ENCODE results near the gene RTKN.

RTKN gene

DNA sequence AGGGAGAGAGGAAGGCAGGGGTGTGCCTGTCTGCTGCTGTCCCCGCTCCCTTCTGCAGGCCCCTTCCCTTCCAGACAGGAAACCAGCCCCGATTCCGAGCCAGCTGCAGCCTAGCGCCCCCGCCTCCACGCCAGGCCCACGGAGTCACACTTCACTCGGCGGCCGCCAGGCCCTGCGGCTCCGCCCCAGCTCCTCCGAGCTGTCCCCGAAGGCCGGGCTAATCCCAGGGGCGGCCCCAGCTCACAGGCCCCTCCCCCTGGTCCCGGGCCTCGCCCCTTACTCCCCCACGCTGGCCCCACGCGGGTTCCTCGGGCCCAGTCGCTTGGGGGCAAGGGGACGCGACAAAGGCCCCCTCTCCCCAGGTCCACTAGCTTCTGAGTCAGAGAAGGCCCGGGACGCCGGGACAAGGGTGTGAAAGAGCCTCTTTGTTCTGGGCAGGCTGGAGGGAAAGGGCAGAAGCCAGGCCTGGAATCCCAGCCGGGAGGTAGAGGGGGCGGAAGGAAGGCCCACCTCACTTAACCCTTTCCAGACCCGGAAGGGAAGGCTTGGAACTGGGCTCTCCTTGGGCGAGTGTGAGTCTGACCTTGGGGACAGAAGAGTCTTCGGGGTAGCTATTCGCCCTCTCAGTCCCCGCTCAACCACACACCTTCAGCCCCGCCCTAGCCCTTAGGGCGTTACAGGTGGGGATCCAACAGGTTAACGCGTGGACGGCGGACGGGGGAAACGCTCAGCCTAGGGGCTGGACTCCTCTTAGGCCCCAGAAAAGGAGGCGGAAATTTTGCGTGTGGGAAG lies 1.2 kb downstream of the RTKN start:
- peak; percentile 47 to 95 (median 86) for DNase-seq

- peak; percentile 46 to 95 (median 83) for DNase-seq
These were observed 1.8 kb downstream of the RTKN start for GRCh38 chr2:74439803-74440377.

- no peak for DNase-seq
These were observed 2.4 kb downstream of the RTKN start for GRCh38 chr2:74439373-74439772.

DNA sequence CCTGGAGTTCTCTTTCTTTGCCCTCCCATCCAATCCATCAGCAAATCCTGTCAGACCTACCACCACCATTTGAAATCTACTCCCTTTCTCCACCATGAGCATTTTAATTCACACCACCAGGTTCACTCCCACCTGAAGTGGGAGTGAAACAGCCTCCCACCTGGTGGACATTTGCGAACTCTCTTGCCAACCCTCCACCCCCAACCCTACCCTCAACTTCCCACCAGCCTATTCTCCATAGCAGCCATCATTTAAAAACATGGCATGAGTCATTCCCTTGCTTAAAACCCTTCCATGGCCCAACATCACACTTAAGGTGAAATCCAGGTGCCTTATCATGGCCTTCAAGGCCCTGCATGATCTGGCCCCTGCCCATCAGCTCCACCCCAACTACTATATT lies 3.5 kb downstream of the RTKN start:
- no peak for DNase-seq

DNA sequence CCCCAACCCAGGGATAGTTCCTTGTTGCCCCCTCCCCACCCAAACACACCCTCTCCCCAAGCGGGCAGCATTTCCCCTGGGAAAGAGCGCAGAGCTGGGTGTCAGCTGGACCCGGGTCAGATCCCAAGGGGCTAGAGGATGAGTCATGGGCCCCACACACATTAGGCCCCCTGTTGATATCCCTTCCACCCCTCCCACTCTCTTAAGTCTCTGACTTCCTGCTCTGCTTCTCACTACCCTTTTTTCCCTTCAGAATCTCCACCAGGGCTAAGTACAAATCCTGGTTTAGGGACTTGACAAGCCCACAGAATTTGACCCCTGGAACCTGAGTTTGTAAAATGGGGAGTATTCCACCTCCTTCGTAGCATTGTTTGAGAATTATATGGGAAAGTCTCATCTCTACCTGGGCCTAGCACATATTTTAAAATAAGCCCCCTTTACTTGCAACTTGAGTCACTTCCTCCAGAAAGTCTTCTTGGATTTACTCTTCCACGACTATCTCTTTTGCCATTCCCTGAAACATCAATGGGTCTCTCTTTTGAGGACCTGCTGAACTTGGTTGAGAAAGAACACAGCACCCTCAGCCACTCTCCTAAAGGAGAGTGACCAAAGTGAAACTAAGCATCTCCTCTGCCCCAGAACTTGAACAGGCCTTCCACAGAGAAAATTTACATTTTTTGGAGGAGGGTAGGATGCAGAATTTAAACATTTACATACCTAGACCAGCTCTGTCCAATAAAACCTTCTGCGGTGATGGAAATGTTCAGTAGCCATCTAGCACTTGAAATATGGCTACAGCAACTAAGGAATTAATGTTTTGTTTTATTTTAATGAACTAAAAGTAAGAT lies 4.7 kb downstream of the RTKN start:
- DNase-seq: no peak

DNA sequence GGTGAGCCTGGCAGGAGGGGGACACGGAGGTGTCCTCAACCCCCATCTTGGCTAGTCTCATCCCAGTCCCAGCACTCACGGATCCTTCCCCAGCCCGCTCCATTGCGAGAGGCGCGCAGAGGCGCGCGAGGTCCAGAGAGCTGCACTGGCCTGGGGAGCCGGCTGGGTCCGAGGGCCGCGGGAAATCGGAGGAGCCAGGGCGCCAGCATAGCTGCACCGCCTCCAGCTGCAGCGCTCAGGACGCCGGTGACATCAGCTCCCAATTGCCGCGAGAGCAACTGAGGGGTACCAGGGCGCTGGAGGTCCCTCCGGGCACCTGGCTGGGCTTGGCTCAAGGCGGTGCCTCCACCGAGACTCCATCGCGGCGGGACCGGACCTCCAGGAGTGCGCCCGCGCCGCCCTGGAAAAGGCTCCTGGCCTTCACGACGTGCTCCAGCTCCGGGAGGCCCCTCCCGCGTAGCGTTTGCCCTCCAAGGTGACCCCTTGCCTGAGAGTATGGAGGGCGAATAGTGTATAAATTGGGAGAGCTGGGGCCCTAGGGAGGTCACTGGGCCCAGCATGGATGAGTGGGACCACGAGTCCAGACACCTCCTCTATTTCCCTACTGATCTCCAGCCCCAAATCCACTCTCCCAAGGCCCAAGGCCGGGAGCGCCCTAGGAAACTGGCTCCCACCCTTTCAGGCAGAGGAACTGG lies 5.5 kb downstream of the RTKN start:
- DNase-seq: no peak

GRCh38 chr2:74430502-74430901 lies 11.2 kb downstream of the RTKN start:
- no peak for DNase-seq

- no peak for DNase-seq
These were observed 12.0 kb downstream of the RTKN start for GRCh38 chr2:74429487-74430451.

- DNase-seq: no peak
These were observed 13.1 kb downstream of the RTKN start for GRCh38 chr2:74428675-74429074.

GRCh38 chr2:74427551-74427950 lies 14.2 kb downstream of the RTKN start:
- no peak for DNase-seq

GRCh38 chr2:74426181-74426758 lies 15.5 kb downstream of the RTKN start:
- no peak for DNase-seq

- no peak for DNase-seq
These were observed 16.2 kb downstream of the RTKN start for GRCh38 chr2:74425523-74425922.

DNA sequence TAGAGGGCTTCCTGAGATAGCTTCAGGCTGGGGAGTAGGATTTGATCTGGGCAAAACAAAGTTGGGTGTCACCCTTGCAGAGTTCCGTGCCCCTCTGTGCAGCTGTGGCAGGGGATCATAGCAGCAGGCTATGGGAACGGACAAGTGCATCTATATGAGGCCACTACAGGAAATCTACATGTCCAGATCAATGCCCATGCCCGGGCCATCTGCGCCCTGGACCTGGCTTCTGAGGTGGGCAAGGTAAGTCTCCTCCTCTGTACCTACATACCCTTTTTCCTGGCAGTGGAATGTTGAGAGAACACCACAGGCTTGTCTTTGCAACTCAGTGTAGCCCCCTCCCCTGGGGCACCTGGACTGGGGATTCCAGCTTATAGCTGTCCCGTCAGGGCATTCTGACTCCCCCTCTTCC lies 16.7 kb downstream of the RTKN start:
- no peak for DNase-seq

- no peak for DNase-seq
These were observed 17.4 kb downstream of the RTKN start for GRCh38 chr2:74424139-74424992.

GRCh38 chr2:74423231-74424095 lies 18.3 kb downstream of the RTKN start:
- no peak for DNase-seq

DNA sequence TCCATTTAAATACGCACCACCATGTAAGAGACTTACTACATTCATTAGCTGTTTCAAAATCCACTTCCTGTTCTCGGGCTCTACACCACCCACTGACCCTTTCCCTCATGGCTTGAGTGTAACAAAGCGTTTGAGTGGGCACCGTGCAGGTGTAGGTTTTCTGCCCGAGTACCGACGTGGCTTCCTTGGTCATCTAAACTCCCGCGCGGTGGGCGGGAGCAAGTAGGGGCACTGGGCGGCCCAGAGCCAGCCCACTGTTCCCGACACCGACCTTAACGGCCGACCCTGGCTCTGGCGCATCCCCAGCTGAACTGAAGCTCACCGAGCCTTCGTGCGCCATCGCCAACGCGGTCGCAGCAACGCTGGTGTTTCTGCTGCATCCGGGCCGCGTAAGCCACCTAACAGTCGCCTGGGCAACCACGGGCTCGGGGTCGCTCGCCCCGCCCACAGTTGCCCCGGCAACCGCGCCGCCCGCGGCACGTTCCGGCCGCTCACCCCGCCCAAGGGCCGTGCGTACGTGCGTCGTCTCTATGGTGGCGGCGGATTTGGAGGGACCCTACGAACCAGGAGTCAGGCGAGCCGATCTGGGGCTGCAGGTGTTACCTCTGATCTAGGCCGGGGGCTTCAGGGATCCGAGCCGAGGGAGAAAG lies 20.4 kb downstream of the RTKN start, which contains the start of the genes C2orf81 and WDR54:
C2orf81 (minus strand) TSS at position 399 of the 650 bp plus-strand sequence; CDS start at position 340, 59 bp downstream.
WDR54 (plus strand) TSS at position 510 of the 650 bp plus-strand sequence. CDS start 424 bp downstream, outside the sequence.
- DNase-seq: peak in 50 of 56 donors; percentile 12 to 83 (median 60)

All from amygdala (tissue), 56 donors.